Heart right ventricle (tissue), 16 donors: ENCODE data around the gene NKG7. TPM values are rescaled to one million over a fixed set of nuclear protein-coding genes. Genes with fewer than 3 reads are reported as not detected.

Source experiments
- ATAC-seq, 8 donors: fragments of 200-7000 bp; cut with Tn5 transposase; one replicate each; pipeline ENCODE4 v1.9.1; 2020; ENCODE audit warnings: mild to moderate bottlenecking in 8 of 8, moderate library complexity in 8 of 8, moderate number of reproducible peaks in 1 of 8
- DNase-seq, 2 donors: peaks; one replicate each; pipeline ENCODE4 v3.0.0-alpha.2; 2020
- H3K27ac ChIP-seq, 10 donors: fragments of 200-600 bp; sonication (generic) in 2 of 10; one replicate each; pipeline versions ENCODE4 v1.5.0 to v1.8.0; 2020 to 2022; ENCODE audit warnings: mild to moderate bottlenecking in 3 of 10
- H3K27me3 ChIP-seq, 7 donors: fragments of 200-600 bp; one replicate each; pipeline ENCODE4 v1.8.0; 2021 to 2022; ENCODE audit warnings: mild to moderate bottlenecking in 2 of 7
- H3K36me3 ChIP-seq, 9 donors: fragments of 200-600 bp; sonication (generic) in 1 of 9; one replicate each; pipeline versions ENCODE4 v1.5.0 to v1.8.0; 2020 to 2022; ENCODE audit warnings: mild to moderate bottlenecking in 2 of 9
- H3K4me1 ChIP-seq, 9 donors: fragments of 200-600 bp; sonication (generic) in 1 of 9; one replicate each; pipeline versions ENCODE4 v1.5.0 to v1.8.0; 2020 to 2022; ENCODE audit warnings: mild to moderate bottlenecking in 4 of 9
- H3K4me3 ChIP-seq, 10 donors: fragments of 200-600 bp; sonication (generic) in 2 of 10; one replicate each; pipeline versions ENCODE4 v1.5.0 to v1.8.0; 2020 to 2022; ENCODE audit warnings: mild to moderate bottlenecking in 7 of 10, moderate library complexity in 2 of 10
- H3K9me3 ChIP-seq, 11 donors: fragments of 200-600 bp in 10 of 11; sonication (generic) in 2 of 11; one replicate each; pipeline versions ENCODE4 v1.5.0 to v1.8.0; 2013 to 2022; ENCODE audit warnings: mild to moderate bottlenecking in 2 of 11, control low read depth in 1 of 11, moderate library complexity in 1 of 11
- WGBS, 2 donors: extraction: QIAGEN DNeasy Blood & Tissue Kit; methylation state at CpG; one replicate each; pipeline ENCODE4 v1.1.7; 2013; ENCODE audit warnings: inconsistent platforms in 1 of 2; 5-methylcytosine and 5-hydroxymethylcytosine counted together
- intact Hi-C, 10 donors: fragments of 100-400 bp; cut with DNase I; formaldehyde crosslinking; loops; one replicate each; pipeline versions ENCODE4 v1.11.1 to v1.14.2; 2022
- polyA plus RNA-seq, 2 donors: library from polyadenylated mRNA; stranded (reverse); fragments of 200-250 nt; gene quantifications; one replicate each; pipeline ENCODE4 v1.2.3, GENCODE V29; 2013
- total RNA-seq, 10 donors: library from RNA; stranded (reverse); fragmentation: NEBNext Ultra II Directional in 3 of 10; extraction: Animal tissue kit (Norgen Biotek cat#: 25700) in 3 of 10; gene quantifications; one replicate each; pipeline versions ENCODE4 v1.2.1 to v1.2.4, GENCODE V29; 2021 to 2023
- TF ChIP-seq, protein P1 (sequence below), 9 donors: fragments of 200-600 bp; sonication (generic) in 2 of 9; IDR thresholded peaks; one replicate each; pipeline versions ENCODE4 v1.5.0 to v1.8.0; 2021 to 2022; ENCODE audit warnings: antibody characterized with exemption in 9 of 9, mild to moderate bottlenecking in 5 of 9, moderate library complexity in 1 of 9
- donor health status: Arrhythmogenic right ventricular cardiomyopathy.
- donor health status: ischemic (EF 13 %, LVEDD 7.1; RV severe dilation, severe dysfunction).
- donor health status: healthy with polysubstance abuse.
- donor health status: DM: no; HTN: yes; CAD: no.
- donor health status: DM: no; HTN: no; CAD: no.
- donor health status: ischemic (EF 25% LVEDD 6.9; RV normal size, moderate dysfunction).
- donor health status: ischemic (EF 25% LVEDD 5.7; RV mildly dilated, moderate dysfunction).
- donor health status: healthy.
- donor health status: DM: yes; HTN: yes; CAD: no.
- donor health status: Ischemic cardiomyopathy.
- donor health status: ischemic (EF 35%, LVEDD 5.7; RV mildly dilated, moderate dysfunction).
- donor health status: nonischemic (EF 11% LVEDD 7.7; RV severe dilation, severe dysfunction).
- donor health status: DM: yes; HTN: yes; CAD: no.
- donor health status: PGD.
- donor health status: ischemic (EF 29% LVEDD 5.4; RV normal size, mild dysfunction).
- donor health status: nonischemic (EF 23%, LVEDD 6.1; RV moderate dilation, normal function).

NKG7 gene
- total and polyA plus RNA-seq, 12 donors, result 0.47 to 23.1 (median 2.4) TPM

DNA sequence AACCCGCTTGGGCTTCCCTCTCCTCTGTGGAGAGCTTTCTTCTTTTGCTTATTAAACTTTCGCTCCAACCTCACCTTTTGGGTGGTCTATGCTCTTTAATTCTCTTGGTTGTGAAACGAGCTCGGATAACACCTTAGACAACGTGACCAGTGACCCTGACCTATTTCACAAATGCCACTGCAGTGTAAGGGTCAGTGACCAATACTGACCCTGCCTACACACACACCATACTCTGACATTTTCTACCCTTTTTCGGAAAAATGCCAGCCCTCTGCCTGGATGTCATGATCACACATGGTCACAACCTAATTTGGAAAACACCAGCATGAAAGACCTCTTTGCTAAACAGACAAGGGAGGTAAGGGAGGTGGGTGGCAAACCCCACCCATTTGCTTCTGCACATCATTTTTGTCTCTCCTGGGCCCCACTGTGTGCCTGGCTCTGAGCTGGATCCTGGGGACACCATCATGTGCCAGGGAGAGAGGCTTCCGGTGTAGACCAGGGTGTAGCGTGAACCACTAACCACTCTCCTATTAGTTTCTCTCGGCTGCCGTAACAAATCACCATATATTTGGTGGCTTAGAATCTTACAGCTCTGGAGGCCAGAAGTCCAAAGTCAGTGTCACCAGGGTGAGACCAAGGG, 16.2 kb downstream of the NKG7 start:
- no peak overlapping the region for H3K4me3 ChIP-seq
- H3K9me3 ChIP-seq, result no peaks in the 10 kb centered on the region
- DNase-seq (no peak), ATAC-seq (no peak)
- H3K27me3 ChIP-seq, result no peaks in the 10 kb centered on the region
- H3K36me3 ChIP-seq, result peaks cover 0 to 27% (median 13%) of the 10 kb centered on the region in 9 donors
- intact Hi-C loops, result no loop called here
- TF ChIP-seq, protein P1, sequence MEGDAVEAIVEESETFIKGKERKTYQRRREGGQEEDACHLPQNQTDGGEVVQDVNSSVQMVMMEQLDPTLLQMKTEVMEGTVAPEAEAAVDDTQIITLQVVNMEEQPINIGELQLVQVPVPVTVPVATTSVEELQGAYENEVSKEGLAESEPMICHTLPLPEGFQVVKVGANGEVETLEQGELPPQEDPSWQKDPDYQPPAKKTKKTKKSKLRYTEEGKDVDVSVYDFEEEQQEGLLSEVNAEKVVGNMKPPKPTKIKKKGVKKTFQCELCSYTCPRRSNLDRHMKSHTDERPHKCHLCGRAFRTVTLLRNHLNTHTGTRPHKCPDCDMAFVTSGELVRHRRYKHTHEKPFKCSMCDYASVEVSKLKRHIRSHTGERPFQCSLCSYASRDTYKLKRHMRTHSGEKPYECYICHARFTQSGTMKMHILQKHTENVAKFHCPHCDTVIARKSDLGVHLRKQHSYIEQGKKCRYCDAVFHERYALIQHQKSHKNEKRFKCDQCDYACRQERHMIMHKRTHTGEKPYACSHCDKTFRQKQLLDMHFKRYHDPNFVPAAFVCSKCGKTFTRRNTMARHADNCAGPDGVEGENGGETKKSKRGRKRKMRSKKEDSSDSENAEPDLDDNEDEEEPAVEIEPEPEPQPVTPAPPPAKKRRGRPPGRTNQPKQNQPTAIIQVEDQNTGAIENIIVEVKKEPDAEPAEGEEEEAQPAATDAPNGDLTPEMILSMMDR (IDR thresholded peaks at IDR 0.05), result no peak
- 96 to 97% methylated on average over 10 of the region's 10 CpGs for WGBS, 2 donors
- H3K27ac ChIP-seq, result no peak overlapping the region
- H3K4me1 ChIP-seq, result peaks cover 0 to 9% (median 0%) of the 10 kb centered on the region in 9 donors

DNA sequence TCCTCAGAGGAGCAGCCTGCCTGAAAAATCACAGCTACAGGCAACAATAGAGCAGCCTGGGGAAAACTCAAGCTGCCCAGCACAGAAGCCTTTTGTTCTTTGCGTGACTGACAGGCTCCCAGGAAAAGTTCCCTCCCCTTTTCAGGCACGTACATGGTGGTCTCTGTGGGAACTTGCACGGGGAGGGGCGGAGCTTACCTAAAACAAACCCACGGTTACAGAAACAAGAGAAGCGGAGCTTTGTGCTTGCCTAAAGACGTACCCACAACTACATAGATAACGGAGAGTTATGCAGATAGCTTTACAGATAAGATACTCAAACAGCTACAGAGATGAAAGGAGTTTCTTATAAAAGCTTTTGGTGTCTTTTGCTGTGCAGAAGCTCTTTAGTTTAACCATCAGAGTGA, 17.7 kb downstream of the NKG7 start:
- WGBS, 2 donors, result 46 to 59% methylated on average over 8 of the region's 8 CpGs
- Histone ChIP-seq H3K4me3 (no peak overlapping the region), H3K4me1 (peaks cover 0 to 9% (median 0%) of the 10 kb centered on the region in 9 donors), H3K27me3 (no peaks in the 10 kb centered on the region), H3K36me3 (peaks cover 0 to 42% (median 28%) of the 10 kb centered on the region in 9 donors), H3K9me3 (no peaks in the 10 kb centered on the region), H3K27ac (no peak overlapping the region)
- no peak for DNase-seq
- intact Hi-C loops, result no loop called here
- TF ChIP-seq, protein P1 (IDR thresholded peaks at IDR 0.05), result no peak
- no peak for ATAC-seq

DNA sequence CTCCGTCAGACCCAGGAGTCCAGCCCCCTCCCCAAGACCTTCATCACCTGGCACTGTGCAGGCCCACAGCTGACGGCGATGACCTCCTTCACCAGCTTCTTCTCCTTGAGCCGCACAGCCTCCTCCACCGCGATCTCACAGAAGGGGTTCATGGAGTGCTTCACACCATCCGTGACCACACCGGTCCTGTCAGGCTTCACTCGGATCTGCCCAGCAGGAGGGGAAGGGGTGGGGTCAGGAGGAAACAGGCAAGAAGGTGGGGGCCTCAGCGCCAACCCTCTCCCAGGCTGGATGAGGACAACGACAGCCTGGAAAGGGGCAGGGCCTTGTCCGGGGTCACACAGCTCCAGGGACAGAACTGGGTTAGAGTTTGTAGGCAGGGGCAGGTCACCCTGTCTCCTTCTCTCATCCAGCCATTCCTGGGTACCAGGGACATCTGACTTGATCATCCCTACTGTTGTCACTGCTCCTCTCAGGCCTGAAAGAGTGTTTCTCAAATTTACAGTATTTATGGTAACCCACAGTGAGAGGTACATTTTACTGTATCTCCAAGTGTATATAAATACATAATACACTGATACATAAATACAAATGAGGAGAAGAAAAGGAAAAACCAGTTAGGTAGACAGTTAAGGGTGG, 18.2 kb downstream of the NKG7 start:
- Histone ChIP-seq H3K4me3 (no peak overlapping the region), H3K9me3 (no peaks in the 10 kb centered on the region), H3K27me3 (no peaks in the 10 kb centered on the region), H3K27ac (no peak overlapping the region), H3K36me3 (peaks cover 0 to 42% (median 34%) of the 10 kb centered on the region in 9 donors), H3K4me1 (peaks cover 0 to 9% (median 0%) of the 10 kb centered on the region in 9 donors)
- WGBS, 2 donors, result 62 to 66% methylated on average over 12 of the region's 12 CpGs
- TF ChIP-seq, protein P1 (IDR thresholded peaks at IDR 0.05), result no peak
- DNase-seq, result no peak
- intact Hi-C loops, result no loop called here
- peak in 1 of 8 donors; percentile 38 for ATAC-seq

DNA sequence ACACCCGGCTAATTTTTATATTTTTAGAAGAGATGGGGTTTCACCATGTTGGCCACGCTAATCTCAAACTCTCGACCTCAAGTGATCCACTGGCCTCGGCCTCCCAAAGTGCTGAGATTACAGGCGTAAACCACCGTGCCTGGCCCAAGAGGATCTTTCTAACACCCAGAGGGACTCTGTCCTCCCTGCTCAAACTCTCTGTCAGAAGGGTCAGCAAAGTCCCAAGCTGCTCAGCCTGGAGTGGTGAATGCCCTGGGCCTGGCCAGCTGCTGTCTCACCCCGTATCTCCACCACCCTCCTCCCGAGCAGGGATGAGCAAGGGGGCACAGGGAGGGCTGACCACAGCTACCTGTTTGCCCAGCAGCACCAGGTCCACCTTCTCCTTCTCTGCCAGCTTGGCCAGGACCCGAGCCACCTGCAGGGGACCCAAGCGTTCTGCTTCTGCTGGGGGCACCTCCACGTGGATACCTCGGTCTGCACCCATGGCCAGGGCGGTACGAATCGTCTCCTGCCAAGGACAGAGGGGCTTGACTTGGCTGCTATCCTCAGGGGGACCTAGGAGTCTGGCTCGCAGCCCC, 19.6 kb downstream of the NKG7 start:
- peaks cover 0 to 9% (median 0%) of the 10 kb centered on the region in 9 donors for H3K4me1 ChIP-seq
- no peaks in the 10 kb centered on the region for H3K9me3 ChIP-seq
- no peak for ATAC-seq
- 93 to 95% methylated on average over 16 of the region's 16 CpGs for WGBS, 2 donors
- no peak for DNase-seq
- intact Hi-C loops, result no loop called here
- no peak overlapping the region for H3K27ac ChIP-seq
- no peak overlapping the region for H3K4me3 ChIP-seq
- H3K36me3 ChIP-seq, result peaks cover 0 to 51% (median 34%) of the 10 kb centered on the region in 9 donors
- TF ChIP-seq, protein P1 (IDR thresholded peaks at IDR 0.05), result no peak
- no peaks in the 10 kb centered on the region for H3K27me3 ChIP-seq
